GM19193 (cell line): Measurements from ENCODE around the gene EPB41L3.

Experiments
- POLR2A ChIP-seq: IDR thresholded peaks from 4 replicates; pipeline ENCODE4 v1.6.1; 2011; ENCODE audit not compliant: insufficient read depth, insufficient read length; ENCODE audit errors: extremely low read depth

Gene EPB41L3

DNA sequence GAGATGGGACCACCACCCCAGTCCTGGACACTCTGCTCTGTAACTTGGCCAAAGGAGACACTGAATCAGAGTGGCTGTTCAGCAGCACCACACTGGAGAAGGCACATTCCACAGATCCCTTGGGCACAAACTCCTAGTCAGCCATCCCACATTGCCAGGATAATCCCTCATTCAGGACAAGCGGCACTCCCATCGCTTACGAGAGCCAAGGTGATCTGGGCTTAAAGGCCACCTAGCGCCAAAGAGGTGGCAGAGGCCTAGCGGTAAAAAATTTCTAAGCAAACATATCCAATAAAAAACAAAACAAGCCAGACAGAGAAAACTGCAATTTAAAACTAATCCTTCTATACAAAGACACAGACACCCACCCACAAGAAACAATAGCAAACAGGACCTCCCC, 62.2 kb downstream of the EPB41L3 start:
- TF ChIP-seq POLR2A, result no peak

DNA sequence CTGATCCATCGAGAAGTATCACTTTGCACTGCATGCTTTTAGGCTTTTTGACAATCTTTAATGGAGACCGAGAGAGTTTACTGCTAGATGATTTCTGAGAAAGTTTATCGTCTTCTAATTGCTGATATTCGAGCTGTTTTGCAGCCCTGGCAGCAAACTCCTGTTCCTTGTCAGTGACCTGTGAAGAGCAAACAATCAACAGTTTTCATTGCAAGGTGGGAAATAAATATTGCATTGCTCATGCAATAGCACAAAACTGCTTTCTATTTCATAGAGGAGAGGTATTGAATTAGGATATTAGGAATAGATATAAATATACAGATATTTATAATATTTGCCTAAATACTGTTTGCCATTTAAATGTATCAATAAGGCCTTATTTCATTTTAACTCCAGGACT, 65.5 kb downstream of the EPB41L3 start:
- TF ChIP-seq POLR2A, result no peak

DNA sequence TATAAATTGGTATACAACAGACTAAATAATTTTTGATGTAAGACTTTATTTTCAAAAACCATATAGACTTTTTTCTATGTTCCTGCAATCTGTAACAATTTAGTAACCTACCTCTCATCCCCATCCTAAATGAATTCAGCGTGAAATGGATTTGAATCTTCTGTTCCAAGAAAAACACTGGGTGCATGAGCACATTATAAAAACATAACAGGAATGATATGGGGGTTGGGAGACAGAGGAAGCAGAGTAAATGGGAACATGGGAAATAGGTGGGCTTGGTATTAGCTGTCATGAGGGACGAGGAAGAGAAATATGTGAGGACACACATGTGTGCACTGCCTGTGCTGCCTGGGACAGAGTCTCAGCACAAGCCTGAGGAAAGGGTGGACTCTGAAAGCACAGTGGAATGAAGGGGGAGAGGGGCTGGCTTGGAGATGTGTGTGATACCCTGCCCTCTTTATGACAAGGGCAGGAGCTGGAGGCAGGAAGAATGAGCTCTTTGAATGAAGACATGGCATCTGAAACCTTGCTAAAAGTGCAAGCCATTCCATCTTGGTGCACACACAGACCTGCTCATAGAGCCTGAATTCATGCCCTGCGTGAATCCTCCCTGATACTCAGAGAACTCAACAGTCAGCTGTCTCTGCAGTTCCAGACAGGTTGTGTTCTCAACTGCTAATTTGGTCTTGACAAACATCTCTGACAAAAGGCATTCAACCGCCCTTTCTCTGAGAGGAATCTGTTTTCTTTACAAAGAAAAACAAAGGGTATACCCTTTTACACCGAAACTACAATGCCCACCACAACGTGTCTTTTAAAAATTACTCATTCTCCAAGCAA, 66.6 kb downstream of the EPB41L3 start:
- TF ChIP-seq POLR2A, result no peak

DNA sequence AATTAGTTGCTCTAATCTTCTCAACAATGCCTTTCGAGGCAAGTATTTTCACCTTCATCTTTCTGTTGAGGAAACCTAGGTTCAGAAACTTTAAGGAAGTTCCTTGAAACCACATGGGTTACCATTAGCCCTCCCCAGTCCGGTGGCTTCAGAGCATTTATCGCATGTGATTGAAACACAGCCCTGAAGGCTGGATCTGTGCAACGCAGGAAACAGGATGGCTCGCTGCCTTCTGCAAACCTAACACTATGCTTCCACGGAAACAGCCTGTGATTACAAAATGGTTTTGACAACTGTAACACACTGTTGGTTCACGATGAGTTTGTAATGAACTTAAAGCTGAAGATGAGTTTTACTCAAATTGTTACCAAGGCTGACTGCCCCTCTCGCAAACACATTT, 68.5 kb downstream of the EPB41L3 start:
- TF ChIP-seq POLR2A, result no peak

DNA sequence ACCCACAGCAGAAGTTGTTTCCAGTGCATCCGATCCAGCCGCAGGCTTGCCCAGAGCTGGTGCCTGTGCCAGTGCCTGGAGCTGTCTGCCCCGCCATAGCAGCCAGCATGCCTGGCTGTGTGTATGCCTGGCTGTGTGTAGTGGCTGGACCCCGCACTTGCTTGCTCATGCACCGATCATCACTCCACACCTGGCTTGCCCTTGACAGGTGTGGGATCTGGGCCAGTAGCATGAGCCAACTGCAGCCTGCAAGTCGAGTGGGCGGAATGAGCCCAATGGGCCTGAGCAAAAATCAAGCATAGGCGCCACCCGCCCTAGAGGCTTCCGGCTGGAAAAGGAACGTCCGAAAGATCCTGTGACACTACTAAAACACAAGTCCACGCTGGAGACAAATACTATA, 74.5 kb downstream of the EPB41L3 start:
- no peak for TF ChIP-seq POLR2A

DNA sequence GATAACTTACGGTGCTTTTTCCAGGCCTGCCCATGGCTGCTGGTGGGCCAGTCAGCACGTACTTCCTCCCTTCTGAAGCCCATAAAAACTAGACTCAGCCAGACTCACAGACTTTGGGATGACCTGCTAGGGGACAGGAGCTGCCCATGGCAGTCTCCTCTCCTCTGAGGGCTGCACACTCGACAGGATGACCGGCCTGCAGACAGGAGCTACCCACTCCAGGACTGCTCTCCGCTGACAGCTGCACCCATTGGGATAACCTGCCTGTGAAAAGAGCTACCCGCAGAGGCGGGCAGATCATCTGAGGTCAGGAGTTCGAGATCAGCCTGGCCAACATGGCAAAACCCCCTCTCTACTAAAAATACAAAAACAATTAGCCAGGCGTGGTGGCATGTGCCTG, 75.4 kb downstream of the EPB41L3 start:
- TF ChIP-seq POLR2A, result no peak

DNA sequence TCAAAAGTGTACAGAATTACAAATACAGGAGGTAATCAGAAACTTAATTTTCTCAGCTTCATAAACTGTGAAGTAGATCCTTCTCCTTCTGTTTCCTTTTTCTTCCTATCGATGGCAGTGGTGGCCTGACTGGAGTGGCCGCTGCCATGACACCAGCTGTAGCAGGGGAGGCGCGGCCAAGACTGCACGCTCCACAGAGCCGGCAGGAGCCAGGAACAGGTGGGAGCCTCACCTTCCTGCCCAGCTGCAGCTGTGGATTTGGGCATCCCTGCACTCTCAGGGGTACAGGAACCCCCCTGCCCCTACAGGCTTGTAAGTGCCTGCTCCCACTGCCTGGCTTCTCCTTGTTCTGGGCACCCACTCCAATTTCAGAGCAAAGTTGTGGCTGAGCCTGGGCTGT, 76.1 kb downstream of the EPB41L3 start:
- TF ChIP-seq POLR2A, result no peak

DNA sequence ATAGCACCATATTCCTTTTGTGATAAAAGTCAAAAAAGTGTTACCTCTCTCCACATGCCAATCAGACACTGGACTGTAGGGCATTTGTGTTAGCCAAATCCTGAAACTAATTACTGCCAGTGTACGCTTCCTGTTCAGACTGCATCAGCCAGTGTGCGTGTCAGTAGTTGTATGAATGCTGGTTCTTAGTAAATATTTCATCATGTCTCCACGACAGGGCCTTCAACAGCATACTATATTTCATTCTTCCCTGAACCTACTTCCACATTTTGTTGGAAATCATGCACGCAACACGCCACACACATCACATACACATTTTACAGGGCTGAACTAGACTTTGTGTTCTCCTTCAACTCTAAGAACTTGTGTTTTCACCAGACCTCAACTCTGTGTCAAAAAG, 77.5 kb downstream of the EPB41L3 start:
- no peak for TF ChIP-seq POLR2A

DNA sequence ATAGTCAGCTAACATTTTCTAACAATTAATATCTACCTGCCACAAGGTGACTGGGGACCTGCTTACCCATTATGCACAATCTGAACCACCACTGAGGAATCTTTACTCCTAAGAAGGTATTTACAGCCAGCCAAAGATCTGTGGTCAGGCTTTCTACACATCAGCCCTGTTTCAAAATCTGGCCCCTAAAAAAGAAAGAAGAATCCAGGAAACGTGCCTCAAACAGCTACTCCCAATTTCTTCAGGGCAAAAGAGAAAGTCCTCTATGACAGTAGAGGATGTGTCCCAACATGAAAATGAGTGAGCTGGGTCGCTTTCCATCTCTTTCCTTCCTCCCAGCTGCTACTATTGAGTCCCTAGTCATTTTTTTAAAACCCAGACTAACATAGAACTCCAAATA, 79.5 kb downstream of the EPB41L3 start:
- TF ChIP-seq POLR2A, result no peak

DNA sequence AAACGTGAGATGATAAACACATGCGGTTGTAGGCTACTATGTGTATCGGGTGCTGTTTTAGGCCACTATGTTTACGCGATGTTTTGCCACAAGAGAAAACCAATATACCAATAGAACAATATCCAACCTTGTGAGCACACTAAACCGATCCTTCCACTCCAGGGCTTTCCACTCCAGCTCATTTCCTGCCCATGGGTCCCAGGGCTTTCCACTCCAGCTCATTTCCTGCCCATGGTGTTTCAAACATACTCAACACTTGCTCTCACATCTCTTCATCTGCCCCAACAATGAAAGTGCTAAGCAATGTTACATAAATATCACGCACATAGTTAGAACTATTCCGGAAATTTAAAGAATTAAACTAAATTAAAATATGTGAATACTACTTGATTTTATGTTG, 80.0 kb downstream of the EPB41L3 start:
- no peak for TF ChIP-seq POLR2A

DNA sequence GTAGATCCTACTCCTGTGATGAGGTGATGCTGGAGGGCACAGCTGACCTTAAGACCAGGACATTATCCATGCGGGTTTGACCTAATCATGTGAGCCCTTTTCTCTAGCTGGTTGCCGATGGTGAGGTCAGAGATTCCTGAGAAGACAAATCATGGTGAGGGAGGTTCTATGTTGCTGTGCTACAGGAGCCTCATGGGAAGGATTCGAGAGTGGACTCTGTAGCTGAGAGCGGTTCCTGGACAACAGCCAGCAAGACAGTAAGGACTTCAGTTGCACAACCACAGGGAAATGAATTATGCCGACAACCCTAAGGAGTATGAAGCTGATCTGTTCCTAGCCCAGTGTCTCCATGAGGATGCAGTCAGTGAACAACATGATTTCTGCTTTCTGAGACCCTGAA, 80.4 kb downstream of the EPB41L3 start:
- TF ChIP-seq POLR2A, result no peak

DNA sequence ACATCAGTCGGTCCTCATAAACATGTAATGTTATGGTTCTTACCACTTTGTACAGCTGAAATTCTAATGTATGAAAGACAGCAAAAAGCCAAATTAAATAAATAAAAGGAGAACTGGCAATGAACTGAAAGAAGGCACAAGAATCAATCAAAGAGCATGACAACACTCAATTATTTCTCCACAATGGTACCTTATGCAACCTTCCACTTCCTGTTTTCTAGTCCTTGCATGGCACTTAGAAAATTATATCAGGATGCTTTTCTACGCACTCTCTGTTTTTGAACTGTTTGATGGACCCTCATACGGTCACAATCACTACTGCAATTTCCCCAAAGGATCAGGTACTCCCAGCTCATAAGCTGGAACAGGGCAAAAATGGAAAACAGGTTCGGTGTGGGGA, 81.6 kb downstream of the EPB41L3 start:
- no peak for TF ChIP-seq POLR2A

DNA sequence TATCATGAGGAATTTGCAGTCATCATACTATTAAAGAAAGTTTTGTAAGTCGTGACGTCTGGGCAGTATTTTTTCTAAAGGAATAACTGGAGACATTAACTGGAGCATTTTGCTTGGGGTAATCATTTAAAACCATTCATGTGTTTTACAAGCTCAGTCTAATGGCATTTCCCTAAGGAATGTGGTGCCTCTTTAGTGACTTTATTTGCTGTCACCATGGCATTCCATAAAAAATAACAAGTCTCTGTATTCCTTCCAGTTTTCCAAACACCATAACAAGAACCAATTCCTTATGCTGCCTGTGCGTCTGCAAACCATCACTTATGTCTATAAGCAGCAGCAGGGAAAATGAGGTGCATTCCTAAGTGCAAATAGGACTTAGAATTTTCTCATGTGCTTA, 82.8 kb downstream of the EPB41L3 start:
- no peak for TF ChIP-seq POLR2A

DNA sequence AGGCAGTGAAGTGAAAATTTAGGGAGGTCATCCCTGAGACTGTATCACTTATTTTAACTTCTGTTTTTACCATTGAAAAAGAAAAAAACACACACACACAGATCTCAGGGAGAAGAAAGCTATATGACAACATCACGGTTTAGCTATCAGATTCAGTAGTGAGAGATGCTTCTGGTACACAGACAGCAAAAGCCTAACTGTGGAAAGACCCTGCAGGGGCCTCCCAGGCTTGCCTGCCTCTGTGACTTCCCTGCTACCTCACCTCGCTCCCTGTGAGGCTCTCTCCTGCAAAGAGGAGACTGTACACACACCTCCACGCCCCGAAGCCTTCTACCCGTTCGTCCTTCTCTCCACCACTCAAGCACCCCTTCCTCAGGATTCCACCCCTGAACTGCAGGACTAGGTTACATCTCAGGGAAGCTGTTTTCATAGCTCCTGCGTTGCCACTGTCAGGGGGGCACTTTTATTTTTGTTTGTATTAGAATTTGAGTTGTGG, 86.3 kb downstream of the EPB41L3 start:
- TF ChIP-seq POLR2A, result no peak

DNA sequence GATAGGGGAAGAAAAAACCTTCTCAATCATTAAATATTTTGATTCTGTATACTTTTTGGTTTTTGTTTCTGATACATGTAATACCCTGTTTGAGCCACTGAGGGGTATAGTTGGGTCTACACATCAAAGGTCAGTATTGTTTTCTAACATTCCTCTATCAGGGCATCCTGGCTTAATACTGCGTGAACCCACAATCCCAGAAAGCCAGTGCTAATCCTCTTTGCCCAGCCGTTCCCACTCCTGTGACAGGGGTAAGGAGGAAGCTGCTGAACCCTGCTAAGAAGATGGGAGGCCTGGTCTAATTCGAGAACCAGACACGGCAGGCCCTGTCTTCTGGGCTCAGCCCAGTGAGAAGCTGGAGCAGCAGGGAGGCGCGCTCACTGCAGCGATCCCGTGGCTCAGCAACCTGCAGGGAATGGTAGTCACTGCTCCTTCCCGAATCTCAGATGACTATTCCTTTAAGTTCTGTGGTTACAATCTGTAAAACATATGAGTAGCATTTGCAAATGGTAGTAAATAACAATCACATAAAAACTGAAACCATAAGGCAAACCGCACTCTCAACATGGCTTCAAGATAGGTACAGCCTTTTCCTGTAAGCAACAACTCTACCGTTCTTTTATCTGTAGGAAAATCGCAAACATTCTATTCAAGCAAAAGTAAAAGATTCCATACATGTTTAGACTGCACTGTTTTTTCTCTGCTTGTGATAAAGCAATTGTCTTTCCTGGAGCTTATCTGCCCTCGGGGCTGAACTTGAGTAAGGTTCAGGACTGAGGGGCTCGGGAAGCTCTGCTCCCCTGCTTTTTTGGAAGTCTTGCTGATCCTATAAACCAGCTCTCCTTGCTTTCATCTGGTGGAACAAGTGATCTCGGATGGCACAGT, 87.0 kb downstream of the EPB41L3 start:
- no peak for TF ChIP-seq POLR2A

DNA sequence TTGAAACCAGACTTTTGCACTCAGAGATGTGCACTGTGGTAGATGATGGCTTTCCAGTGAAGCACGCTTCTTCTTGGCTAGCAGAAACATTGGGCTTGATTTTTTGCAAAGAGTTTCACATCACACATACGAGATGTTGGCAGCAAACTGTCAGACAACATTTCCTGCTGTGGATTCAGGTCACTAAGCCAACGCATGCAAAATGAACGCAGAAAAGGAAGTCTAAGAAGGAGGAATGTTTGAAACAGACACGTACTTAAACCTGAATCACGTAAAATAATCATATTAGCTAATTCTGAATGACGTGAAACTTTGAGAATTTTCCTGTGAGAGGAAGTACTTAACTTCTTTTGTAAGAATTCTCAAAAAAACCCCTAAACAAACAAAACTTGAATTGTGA, 88.1 kb downstream of the EPB41L3 start:
- TF ChIP-seq POLR2A, result no peak
